Eye (tissue), 1 donor: ENCODE measurements around the gene SLC2A13.
"Not testable (repeated sequence)": the region's sequence is repeated elsewhere in the genome, so short reads cannot be mapped to it uniquely, and the experiment has no call there.

Experiments used
- DNase-seq: peaks from one replicate; pipeline ENCODE4 v3.0.0-alpha.2; 2015

The SLC2A13 gene

DNA sequence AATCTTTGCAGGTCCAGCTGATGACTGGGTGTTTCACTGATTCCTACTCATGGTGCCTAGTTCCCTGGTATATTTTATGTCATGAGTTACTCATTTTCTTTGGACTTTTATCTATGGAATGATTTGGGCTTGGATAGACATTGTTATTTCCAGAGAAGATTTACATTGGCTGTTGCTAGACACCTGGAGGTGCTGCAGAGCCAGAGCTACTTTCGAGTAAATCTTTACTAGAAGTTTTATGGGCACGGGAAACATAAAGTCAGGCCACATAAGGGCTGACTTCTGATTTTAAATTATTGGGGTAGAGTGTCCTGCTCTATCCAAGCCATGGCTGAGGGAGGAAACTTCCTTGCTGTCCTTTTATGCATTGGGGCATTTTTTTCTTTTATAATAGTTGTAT, 310.4 kb downstream of the SLC2A13 start:
- no peak for DNase-seq

DNA sequence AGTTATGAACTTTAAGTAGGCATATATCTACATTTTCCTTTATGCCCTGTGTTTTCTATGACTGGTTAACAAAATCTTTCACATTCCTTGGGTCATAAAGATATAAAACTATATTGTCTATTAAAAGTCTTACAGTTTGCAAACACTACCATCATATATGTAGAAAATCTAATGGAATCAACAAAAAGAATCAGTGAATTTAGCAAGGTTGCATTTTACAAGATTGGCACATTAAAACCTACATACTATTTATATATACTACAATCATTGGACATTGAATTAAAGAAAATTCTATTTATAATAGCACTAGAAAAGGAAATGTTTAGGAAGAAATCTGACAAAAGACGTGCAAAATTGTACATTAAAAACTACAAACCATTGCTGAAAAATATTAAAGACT, 312.9 kb downstream of the SLC2A13 start:
- DNase-seq = no peak

DNA sequence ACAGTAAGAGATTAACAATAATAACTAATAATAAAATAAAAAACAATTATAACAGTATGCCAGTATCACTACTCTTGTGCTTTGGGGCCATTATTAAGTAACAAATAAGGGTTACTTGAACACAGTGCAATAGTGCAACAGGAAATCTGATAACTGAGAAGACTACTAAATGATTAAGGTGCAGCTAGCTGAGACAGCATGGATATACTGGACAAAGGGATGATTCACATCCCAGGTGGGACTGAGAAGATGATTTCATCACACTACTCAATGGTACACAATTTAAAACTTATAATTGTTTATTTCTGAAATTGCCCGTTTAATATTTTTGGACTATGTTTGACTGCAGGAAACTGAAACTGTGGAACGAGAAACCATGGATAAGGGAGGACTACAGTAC, 317.6 kb downstream of the SLC2A13 start:
- DNase-seq = no peak

DNA sequence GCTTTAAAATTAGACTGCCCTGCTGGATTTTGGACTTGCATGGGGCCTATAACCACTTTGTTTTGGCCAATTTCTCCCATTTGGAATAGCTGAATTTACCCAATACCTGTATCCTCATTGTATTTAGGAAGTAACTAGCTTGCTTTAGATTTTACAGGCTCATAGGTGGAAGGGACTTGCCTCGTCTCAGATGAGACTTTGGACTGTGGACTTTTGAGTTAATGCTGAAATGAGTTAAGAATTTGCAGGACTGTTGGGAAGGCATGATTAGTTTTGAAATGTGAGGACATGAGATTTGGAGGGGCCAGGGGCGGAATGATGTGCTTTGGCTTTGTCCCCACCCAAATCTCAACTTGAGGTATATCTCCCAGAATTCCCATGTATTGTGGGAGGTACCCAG, 320.1 kb downstream of the SLC2A13 start:
- not testable (repeated sequence) for DNase-seq

GRCh38 chr12:39782026-39782545, 323.8 kb downstream of the SLC2A13 start:
- no peak for DNase-seq

DNA sequence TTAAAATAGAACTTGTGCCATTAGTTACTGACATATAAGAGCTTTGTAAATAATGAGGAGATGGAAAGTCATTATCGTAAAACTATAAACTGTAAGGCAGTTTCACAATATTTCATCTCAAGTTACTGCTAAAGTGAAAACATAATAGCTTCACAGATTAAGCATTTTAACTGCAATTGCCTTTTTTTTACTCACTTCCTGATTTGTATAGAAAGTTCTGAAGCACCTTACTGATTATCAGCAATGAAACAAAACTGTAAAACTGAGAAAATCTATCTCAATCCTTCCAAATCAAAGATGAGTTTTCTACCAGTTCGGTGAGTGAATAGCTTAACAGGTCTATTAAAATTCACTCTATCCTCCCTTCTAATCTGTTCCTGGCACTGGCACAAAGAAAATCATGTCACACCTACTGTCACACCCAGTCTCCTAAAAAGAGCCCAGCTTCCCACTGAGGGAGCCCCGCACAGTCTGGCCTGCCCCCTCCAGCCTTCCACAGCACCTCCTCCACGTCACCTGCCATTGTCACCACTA, 324.9 kb downstream of the SLC2A13 start:
- no peak for DNase-seq

DNA sequence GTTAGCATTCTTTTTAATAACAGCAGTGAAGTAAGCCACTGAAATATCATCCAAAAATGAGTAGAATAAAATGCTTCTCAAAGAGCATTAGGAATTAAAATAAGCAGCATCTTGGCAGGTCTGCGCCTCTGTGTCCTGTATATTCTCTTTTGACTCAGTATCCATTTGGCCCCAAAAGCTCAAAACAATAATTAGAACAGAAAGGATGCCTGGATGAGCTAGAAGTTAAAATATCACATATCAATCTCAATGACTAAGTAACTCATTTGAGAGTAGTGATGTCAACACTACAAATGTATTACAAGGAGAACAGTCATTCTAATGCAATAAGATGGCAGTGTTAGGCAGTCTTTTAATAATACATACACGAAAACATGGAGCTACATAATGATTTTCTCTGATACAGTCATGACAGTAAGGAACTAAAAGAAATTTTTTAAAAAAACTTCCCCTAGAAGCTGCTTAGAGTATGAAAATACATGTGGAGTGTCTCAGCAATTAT, 325.4 kb downstream of the SLC2A13 start:
- no peak for DNase-seq

DNA sequence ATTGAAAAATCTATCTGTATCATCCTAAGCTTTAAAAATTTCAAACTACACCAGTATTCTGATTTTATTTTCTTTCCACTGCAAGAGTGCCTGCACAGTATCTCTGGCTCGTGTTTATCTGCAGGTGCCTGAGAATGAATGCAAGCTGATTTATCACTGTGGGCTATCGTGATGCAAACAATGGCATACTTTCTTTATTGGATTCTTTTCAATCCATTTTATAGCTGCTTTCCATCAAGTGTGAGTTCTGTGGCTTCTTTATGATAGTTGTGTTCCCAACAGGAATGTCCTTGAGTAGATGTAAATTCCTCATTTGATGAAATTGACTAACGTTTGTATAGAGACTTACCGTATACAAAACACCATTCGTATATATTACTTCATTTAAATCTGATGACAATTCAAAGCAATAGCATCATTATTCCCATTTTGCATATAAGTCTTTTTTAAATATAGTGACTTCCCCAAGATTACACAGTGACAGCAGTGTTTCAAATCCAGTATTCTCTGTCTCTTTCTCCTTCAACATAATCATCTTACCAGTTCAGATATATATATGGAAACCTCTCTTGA, 326.0 kb downstream of the SLC2A13 start:
- DNase-seq = no peak

- no peak for DNase-seq
Observed at GRCh38 chr12:39777465-39777864, 328.4 kb downstream of the SLC2A13 start.

GRCh38 chr12:39773266-39773665, 332.6 kb downstream of the SLC2A13 start:
- no peak for DNase-seq

DNA sequence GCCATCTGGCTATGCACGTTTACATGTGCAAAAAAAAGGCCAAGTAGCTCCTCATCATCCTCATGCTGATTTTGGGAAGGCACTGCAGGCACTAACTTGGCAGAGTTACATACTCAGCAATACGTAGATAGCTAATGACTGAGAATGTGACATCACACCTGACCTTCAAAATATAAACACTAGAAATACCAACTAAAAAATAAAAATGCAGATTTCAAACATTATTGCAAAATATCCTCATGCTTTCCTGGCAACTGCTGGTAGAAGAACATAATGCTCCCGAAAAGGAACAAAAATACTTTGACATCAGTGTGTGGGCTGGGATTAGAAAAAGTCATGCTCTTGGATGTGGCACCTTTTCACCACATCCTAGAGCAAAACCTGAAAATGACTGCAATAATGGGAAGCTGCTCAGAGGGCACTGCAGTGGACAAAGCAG, 333.0 kb downstream of the SLC2A13 start:
- DNase-seq = no peak

- no peak for DNase-seq
Observed at GRCh38 chr12:39771456-39771855, 334.4 kb downstream of the SLC2A13 start.

DNA sequence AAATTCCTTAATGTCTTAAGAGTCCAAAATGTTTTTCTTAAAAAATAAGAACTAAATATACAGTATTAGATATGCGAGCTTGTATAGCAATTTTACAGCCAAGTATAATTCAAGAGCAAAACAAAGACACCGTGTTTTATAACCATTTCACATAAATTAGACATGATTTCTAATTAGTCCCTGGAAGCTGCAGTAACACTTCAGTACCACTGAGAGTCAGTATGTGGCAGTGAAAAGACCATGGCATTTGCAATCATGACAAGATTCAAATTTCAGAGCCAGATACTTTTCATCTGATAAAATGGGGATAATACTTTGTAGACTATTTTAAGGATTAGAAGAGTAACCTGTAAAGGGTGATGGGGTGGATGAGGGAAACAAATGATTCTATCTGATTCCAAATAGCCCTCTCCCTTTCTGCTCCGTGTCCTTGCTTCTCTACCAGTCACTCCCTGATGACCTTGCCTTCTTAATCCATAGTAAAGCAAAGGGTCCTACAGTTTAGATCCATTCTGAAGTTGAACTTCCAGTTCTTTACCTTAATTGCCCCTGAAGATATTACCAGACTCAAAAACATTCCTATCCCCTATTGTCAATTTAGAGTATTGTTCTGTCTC, 340.8 kb downstream of the SLC2A13 start:
- peak; percentile 68 for DNase-seq

DNA sequence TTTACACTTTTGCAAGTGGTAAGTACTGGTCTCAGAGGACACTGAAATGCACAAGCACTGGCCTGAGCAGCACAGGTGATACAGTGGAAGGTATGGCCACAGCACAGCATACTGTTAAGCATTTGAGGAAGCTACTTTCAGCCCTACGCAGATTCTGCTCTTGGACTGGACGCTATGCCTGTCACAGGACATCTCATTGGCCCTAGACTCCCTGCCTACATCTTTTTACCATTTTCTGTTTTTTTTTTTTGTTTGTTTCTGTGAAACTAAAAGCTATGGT, 342.1 kb downstream of the SLC2A13 start:
- no peak for DNase-seq

- DNase-seq = no peak
Observed at GRCh38 chr12:39763071-39763889, 342.6 kb downstream of the SLC2A13 start.

GRCh38 chr12:39755478-39755877, 350.4 kb downstream of the SLC2A13 start:
- no peak for DNase-seq

DNA sequence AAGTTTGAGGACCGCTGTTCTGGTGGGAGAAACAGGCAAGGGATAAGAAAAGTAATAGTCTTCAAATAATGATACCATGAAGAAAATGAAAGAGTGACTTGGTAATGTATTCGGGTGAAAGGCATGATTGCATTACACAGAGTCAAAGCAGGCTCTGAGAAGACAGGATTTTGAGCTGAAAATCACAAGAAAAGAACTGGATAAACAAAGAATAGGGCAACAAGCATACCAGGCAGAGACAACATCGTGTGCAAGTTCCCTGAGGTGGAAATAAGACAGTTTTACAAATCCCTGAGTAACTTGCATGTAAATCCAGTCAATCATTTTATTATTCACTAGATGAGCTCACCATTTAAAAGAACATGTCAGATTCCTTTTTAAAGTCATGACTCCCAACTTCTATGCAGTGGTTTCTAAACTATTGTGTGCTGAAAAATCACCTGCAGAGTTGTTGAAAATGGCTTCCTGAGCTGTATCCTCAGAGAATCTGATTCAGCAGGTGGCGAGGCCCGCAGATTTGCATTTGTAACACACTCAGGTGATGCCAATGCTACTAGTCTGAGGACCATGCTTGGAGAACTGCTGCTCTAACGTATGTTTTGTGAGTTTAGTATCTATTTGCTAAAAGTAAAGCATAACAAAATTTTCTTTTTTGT, 353.3 kb downstream of the SLC2A13 start:
- DNase-seq = no peak

DNA sequence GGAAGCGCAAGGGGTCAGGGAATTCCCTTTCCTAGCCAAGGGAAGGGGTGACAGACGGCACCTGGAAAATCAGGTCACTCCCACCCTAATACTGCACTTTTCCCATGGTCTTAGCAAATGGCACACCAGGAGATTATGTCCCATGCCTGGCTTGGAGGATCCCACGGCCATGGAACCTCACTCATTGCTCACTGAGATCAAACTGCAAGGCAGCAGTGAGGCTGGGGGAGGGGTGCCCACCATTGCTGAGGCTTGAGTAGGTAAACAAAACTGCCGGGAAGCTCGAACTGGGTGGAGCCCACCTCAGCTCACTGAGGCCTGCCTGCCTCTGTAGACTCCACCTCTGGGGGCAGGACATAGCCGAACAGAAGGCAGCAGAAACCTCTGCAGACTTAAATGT, 359.7 kb downstream of the SLC2A13 start:
- DNase-seq = not testable (repeated sequence)

GRCh38 chr12:39743655-39744054, 362.2 kb downstream of the SLC2A13 start:
- DNase-seq = no peak

DNA sequence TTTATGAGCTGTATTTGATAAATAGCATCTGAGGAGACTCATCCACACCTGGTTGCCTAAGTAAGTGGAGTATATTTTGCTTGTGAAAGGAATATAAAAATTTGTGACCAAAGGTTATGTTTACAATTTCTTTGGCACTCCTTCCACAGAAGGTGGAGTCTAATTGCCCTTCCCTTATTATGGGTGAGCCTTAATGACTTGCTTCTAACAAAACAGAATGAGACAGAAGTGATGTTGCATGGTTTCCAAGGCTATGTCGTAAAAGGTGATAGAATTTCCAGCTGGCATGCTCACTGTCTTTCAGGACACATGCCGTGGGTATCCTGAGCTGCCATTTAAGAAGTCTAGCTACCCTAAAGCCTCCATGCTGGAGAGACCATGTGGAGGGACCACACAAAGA, 369.5 kb downstream of the SLC2A13 start:
- DNase-seq = no peak

DNA sequence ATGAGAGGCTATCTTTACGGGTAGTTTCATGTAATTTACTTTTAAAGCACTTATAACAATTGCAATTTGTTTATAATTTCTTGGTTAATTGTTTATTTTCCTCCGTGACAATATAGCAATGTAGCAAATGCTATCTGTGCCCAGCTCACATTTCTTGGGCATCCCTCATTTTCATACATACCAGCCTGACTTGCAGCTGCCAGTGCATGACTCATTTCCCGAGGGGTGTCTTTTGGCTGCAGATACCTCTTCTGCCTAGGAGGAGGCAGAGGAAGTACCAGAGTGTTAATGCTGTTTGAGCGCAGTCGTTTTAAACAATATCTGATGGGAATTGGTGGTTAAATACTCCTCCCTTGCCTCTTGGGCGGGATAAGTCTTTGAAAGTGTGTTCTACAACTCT, 382.1 kb downstream of the SLC2A13 start:
- DNase-seq = no peak

DNA sequence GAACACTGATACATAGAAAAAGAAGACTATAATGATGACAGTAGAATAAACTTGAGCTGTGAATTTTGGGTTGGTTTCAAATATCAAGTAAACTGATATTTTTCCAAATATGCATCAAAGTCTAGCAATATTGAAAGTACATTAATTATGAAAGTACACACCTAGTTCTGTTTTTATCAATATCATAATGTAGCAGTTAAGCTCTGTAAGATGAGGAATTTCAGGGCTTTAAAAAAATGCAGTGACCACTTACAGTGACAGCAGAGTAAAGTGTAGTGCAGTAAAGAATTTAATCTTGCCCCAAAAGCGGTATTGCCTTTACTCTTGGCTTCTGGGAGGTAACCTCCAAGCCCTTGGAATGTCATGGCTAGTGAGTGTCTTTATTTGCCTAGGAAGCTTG, 383.4 kb downstream of the SLC2A13 start:
- DNase-seq = no peak

DNA sequence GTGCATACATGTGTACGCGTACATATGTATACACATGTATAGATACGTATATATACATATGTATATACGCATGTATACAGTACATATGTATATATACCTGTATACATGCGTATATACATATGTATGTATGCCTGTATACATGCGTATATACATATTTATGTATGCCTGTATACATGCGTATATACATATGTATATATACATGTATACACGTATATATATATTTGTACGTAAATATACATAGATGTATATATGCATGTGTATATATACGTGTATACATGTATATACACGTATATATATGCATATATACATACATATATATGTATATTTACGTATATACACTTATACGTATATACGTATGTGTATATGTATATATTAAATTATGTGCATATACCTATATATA, 392.3 kb downstream of the SLC2A13 start:
- DNase-seq = no peak
